TTC549 (cell line): Measurements from ENCODE around the gene PRIM1.
"Not testable (repeated sequence)": the region's sequence is repeated elsewhere in the genome, so short reads cannot be mapped to it uniquely, and the experiment has no call there.

ENCODE experiments used
- FAIRE-seq: peaks from 2 replicates; lab custom pipeline; 2012; peaks lifted over from hg19 to GRCh38; lab: Jason Lieb, UNC

PRIM1 gene

GRCh38 chr12:56716933-56717880, 34.9 kb downstream of the PRIM1 start:
- no peak for FAIRE-seq

- no peak for FAIRE-seq
Measured at GRCh38 chr12:56716458-56716857, 35.7 kb downstream of the PRIM1 start.

- no peak for FAIRE-seq
Measured at GRCh38 chr12:56715798-56716197, 36.3 kb downstream of the PRIM1 start.

GRCh38 chr12:56714431-56714929, 37.6 kb downstream of the PRIM1 start:
- no peak for FAIRE-seq

- no peak for FAIRE-seq
Measured at GRCh38 chr12:56713345-56713744, 38.8 kb downstream of the PRIM1 start.

GRCh38 chr12:56709759-56710376, 42.3 kb downstream of the PRIM1 start:
- FAIRE-seq: no peak

- not testable (repeated sequence) for FAIRE-seq
Measured at GRCh38 chr12:56704522-56704921, 47.6 kb downstream of the PRIM1 start.

GRCh38 chr12:56699020-56699661, 53.0 kb downstream of the PRIM1 start:
- FAIRE-seq: no peak

GRCh38 chr12:56695327-56696101, 56.6 kb downstream of the PRIM1 start:
- FAIRE-seq: no peak

GRCh38 chr12:56694161-56694560, 58.0 kb downstream of the PRIM1 start:
- no peak for FAIRE-seq

- FAIRE-seq: no peak
Measured at GRCh38 chr12:56688846-56689109, 63.3 kb downstream of the PRIM1 start.

- FAIRE-seq: peak; percentile 32
Measured at GRCh38 chr12:56688129-56688845, 63.8 kb downstream of the PRIM1 start, which contains the start of gene PTGES3. Gene PTGES3, minus strand, starts transcription at chr12:56688284. Its CDS starts 285 bp downstream, at chr12:56687999.

GRCh38 chr12:56687223-56688128, 64.6 kb downstream of the PRIM1 start:
- no peak for FAIRE-seq

- FAIRE-seq: no peak
Measured at GRCh38 chr12:56684745-56685359, 67.3 kb downstream of the PRIM1 start.

- no peak for FAIRE-seq
Measured at GRCh38 chr12:56682323-56682722, 69.8 kb downstream of the PRIM1 start.
